NT2/D1 (cell line): ENCODE results near the gene RETNLB.

Source experiments
- DNase-seq: peaks from one replicate; pipeline ENCODE4 v3.0.0-alpha.2; 2011; ENCODE audit warnings: low read depth, low spot score
- H3K27me3 ChIP-seq: 2 replicates; pipeline ENCODE4 v1.6.0; 2011; ENCODE audit warnings: mild to moderate bottlenecking; ENCODE audit not compliant: insufficient read length, insufficient read depth
- H3K36me3 ChIP-seq: 2 replicates; pipeline ENCODE4 v1.6.1; 2011; ENCODE audit warnings: mild to moderate bottlenecking, low read length, mixed read lengths; ENCODE audit not compliant: insufficient read depth, insufficient read length
- H3K4me1 ChIP-seq: 2 replicates; pipeline ENCODE4 v1.5.1; 2011; ENCODE audit not compliant: insufficient read depth, insufficient read length
- H3K4me3 ChIP-seq: 2 replicates; pipeline ENCODE4 v1.5.1; 2011; ENCODE audit warnings: low read depth; ENCODE audit not compliant: insufficient read length
- H3K9ac ChIP-seq: 2 replicates; pipeline ENCODE4 v1.6.0; 2011; ENCODE audit warnings: low read depth; ENCODE audit not compliant: insufficient read length
- H3K9me3 ChIP-seq: 2 replicates; pipeline ENCODE4 v1.5.1; 2011; ENCODE audit warnings: mild to moderate bottlenecking, low read length; ENCODE audit not compliant: insufficient read depth
- SUZ12 ChIP-seq: IDR thresholded peaks from 2 replicates; pipeline ENCODE4 v1.6.1; 2011; ENCODE audit not compliant: insufficient read length, insufficient read depth; ENCODE audit errors: extremely low read depth
- YY1 ChIP-seq: IDR thresholded peaks from 2 replicates; pipeline ENCODE4 v1.6.1; 2011; ENCODE audit not compliant: insufficient read length, insufficient read depth
- ZNF274 ChIP-seq: IDR thresholded peaks from 2 replicates; pipeline ENCODE4 v1.6.1; 2011; ENCODE audit warnings: mild to moderate bottlenecking, low read depth, low read length

The RETNLB gene

GRCh38 chr3:108775649-108776048, 18.4 kb upstream of the RETNLB start:
- Histone ChIP-seq H3K36me3 (no peaks in the 10 kb centered on the region), H3K4me3 (no peak overlapping the region), H3K9me3 (no peaks in the 10 kb centered on the region), H3K27me3 (no peaks in the 10 kb centered on the region), H3K4me1 (no peaks in the 10 kb centered on the region), H3K9ac (no peak overlapping the region)
- no peak for DNase-seq
- TF ChIP-seq ZNF274 (no peak), SUZ12 (no peak), YY1 (no peak)

- Histone ChIP-seq H3K9ac (no peak overlapping the region), H3K4me3 (no peak overlapping the region), H3K36me3 (no peaks in the 10 kb centered on the region), H3K9me3 (no peaks in the 10 kb centered on the region), H3K4me1 (no peaks in the 10 kb centered on the region), H3K27me3 (no peaks in the 10 kb centered on the region)
- no peak for DNase-seq
- TF ChIP-seq YY1 (no peak), SUZ12 (no peak), ZNF274 (no peak)
Observed at GRCh38 chr3:108767253-108767652, 10.0 kb upstream of the RETNLB start.

GRCh38 chr3:108755686-108756085, 1.5 kb downstream of the RETNLB start:
- Histone ChIP-seq H3K4me1 (no peaks in the 10 kb centered on the region), H3K4me3 (no peak overlapping the region), H3K9ac (no peak overlapping the region), H3K9me3 (peaks cover 6% of the 10 kb centered on the region; the same call in 1 of the 2 replicates), H3K36me3 (no peaks in the 10 kb centered on the region), H3K27me3 (no peaks in the 10 kb centered on the region)
- no peak for TF ChIP-seq SUZ12
- no peak for TF ChIP-seq YY1
- TF ChIP-seq ZNF274, result no peak
- no peak for DNase-seq

GRCh38 chr3:108744762-108745161, 12.4 kb downstream of the RETNLB start:
- Histone ChIP-seq H3K9ac (no peak overlapping the region), H3K36me3 (no peaks in the 10 kb centered on the region), H3K4me3 (no peak overlapping the region), H3K27me3 (no peaks in the 10 kb centered on the region), H3K9me3 (peaks cover 14% of the 10 kb centered on the region), H3K4me1 (no peaks in the 10 kb centered on the region)
- DNase-seq, result no peak
- TF ChIP-seq SUZ12 (no peak), YY1 (no peak), ZNF274 (no peak)

- no peak for TF ChIP-seq ZNF274
- no peak for TF ChIP-seq YY1
- no peak for TF ChIP-seq SUZ12
- Histone ChIP-seq H3K9ac (no peak overlapping the region), H3K9me3 (peaks cover 6% of the 10 kb centered on the region; the same call in 1 of the 2 replicates)
Observed at GRCh38 chr3:108742929-108743328, 14.3 kb downstream of the RETNLB start.

GRCh38 chr3:108736821-108737220, 20.4 kb downstream of the RETNLB start:
- H3K4me3 ChIP-seq, result no peak overlapping the region
- no peaks in the 10 kb centered on the region for H3K9me3 ChIP-seq
- H3K27me3 ChIP-seq, result no peaks in the 10 kb centered on the region
- H3K36me3 ChIP-seq, result no peaks in the 10 kb centered on the region
- H3K9ac ChIP-seq, result no peak overlapping the region
- no peak for DNase-seq
- no peaks in the 10 kb centered on the region for H3K4me1 ChIP-seq
- TF ChIP-seq SUZ12, result no peak
- no peak for TF ChIP-seq YY1
- no peak for TF ChIP-seq ZNF274

More at GRCh38 chr3:108742929-108743328, 14.3 kb downstream of the RETNLB start:
- DNase-seq, result no peak
- no peaks in the 10 kb centered on the region for H3K27me3 ChIP-seq
- no peaks in the 10 kb centered on the region for H3K4me1 ChIP-seq
- H3K4me3 ChIP-seq, result no peak overlapping the region
- no peaks in the 10 kb centered on the region for H3K36me3 ChIP-seq

GRCh38 chr3:108728934-108729333, 28.3 kb downstream of the RETNLB start:
- H3K4me1 ChIP-seq, result no peaks in the 10 kb centered on the region
- H3K9ac ChIP-seq, result no peak overlapping the region
- H3K36me3 ChIP-seq, result no peaks in the 10 kb centered on the region
- no peaks in the 10 kb centered on the region for H3K27me3 ChIP-seq
- H3K4me3 ChIP-seq, result no peak overlapping the region
- TF ChIP-seq ZNF274, result no peak
- TF ChIP-seq SUZ12, result no peak
- no peak for TF ChIP-seq YY1
- no peaks in the 10 kb centered on the region for H3K9me3 ChIP-seq
- DNase-seq, result no peak

- Histone ChIP-seq H3K9me3 (no peaks in the 10 kb centered on the region), H3K9ac (no peak overlapping the region), H3K36me3 (no peaks in the 10 kb centered on the region), H3K4me3 (no peak overlapping the region), H3K4me1 (no peaks in the 10 kb centered on the region), H3K27me3 (no peaks in the 10 kb centered on the region)
- TF ChIP-seq SUZ12, result no peak
- no peak for TF ChIP-seq YY1
- TF ChIP-seq ZNF274, result no peak
- DNase-seq, result no peak
Observed at GRCh38 chr3:108728105-108728504, 29.1 kb downstream of the RETNLB start.
